Stimulated activated CD8-positive, alpha-beta memory T cell treated with anti-CD3 and anti-CD28 coated beads, Interleukin-12 subunit alpha, Interleukin-12 subunit beta, amount 100 ng/mL, for 1 hour (primary cell): Measurements from ENCODE around the gene IQCH.
"Not testable (repeated sequence)": the region's sequence is repeated elsewhere in the genome, so short reads cannot be mapped to it uniquely, and the experiment has no call there.

ENCODE experiments used
- DNase-seq: peaks from one replicate; pipeline ENCODE4 v3.0.0-alpha.2; 2020; ENCODE audit warnings: low read depth

Gene IQCH

GRCh38 chr15:67397139-67397538 is 142.6 kb downstream of the IQCH start:
- no peak for DNase-seq

DNA sequence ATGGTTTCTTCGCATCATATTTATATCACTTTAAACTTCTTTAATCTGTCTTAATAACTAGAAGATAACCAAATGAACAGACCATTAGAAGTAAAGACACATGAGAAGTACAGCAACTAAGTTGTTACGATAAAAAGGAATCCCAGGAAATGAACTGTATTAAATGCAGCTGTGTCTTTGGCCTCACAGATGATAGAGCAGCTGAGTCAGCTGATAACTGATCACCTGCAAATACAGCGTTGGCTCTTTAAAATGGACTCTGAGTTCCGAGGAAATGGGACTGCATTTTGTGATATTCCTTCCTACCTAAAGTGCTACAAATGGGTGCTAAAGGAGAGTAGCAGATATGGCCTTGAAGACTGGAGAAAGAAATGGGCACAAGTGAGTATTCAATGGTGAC is 145.3 kb downstream of the IQCH start:
- DNase-seq, result no peak

DNA sequence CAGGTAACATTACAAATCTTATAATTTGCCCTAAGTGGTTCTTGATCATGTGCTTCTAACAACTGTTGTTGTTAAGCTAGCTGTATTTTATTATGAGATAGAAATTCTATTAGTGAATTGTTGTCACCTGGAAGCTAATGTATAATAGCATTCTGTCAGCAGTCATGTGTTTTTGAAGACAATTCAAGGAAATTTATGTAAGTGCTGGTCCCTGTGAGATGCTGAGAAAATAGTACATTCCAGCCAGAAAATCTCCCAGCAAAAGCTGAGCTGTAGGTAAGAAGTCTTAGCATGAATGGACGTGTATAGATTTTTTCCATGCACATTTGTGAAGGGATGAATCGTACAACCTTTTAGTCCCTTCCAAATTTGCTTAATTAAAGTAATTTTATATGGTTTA is 146.3 kb downstream of the IQCH start:
- DNase-seq, result no peak

GRCh38 chr15:67401336-67401735 is 146.8 kb downstream of the IQCH start:
- DNase-seq, result no peak

DNA sequence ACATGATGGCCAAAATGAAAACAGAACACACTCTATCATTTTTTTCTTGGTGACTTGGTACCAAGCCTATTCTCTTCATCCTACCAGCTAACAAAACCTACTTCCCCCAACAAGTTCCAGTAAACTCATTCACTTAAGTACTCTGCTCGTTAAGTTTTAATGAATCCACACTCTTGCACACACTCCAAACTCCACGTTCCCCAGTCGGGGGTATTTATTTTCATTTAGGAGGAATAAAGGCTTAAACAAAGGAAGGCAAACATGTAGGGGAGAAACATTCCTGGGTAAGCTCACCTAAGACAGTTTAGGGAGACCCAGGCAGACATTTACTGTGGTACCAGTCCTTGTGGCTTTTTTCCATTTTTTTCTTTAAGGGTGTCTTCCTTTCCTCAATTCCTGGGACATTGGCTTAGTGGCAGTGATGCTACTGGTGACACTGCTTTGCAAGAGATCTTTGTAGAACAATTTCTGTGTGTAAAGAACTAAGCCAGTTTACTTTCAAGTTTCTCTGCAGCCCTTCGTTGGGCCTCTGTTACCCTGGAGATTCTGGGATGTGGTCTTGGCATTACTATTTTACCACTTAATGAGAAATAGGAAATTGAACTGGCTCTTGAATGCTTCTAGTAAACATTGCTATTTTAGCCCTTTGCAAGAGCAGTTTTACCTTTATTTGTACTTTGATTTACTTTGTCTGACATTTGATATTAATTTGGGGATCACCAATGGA is 149.0 kb downstream of the IQCH start:
- DNase-seq, result no peak

DNA sequence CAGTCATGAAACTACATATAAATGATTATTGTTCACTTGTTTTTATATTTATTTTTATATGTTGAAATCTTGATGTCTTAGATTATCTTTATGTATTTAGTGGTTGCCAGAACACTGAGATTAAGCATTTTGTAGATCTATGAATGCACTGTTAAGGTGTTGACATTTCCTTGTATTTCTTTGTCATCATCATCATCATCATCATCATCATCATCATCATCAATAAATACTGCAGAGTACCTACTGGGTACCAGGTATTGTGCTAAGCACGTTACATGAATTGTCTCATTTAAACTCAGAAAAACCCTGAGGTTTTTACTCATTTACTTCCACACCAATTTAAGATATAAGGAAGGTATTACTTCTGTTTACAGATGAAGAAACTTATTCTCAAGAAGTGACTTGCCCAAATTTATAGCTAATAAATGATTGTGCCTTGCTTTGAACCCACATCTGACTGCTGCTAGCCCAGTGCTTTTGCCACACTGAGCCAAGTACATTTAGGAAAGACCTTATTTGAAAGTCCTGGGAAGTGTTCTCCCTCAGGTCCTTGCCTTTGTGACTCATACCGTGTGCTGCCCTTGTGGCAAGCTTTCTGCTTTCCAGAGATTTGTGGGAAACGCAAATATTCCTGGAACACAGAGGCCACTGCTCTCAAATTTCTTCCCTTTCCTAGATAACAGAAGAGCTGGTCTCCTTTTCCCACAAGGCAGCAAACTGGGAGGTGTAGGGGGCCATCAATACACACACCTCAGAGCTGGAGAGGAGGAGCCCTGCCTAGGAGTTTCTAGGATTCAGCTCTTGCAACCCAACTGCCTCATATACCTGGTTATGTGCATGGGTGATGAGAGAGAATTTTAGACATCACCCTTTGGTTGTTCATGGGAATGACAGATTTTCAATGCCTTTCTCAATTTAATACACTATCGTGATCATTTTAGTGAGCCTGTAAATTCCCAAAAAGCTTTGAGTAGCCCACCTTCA is 150.9 kb downstream of the IQCH start:
- no peak for DNase-seq

- no peak for DNase-seq
Observed at GRCh38 chr15:67406257-67406861, 151.8 kb downstream of the IQCH start.

- DNase-seq, result no peak
Observed at GRCh38 chr15:67407786-67408185, 153.2 kb downstream of the IQCH start.

DNA sequence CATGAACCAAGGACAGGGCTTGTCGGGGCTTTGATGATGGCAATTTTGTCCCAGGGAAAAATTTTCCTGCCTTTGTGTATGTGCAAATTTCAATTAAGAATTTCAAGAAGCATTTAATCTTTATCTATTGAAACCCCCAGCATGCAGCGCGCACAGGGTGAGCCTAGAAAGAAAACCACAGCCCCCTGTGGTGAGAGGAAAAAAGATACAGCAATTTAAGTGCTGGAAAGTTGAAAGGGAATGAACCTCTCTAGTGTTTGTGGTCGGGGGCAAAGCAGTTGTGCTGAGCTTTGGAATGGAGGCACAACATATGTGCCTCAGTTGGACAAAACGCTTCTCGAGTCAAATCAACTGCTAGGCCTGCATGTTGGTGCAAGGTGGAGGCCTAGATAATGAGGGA is 154.6 kb downstream of the IQCH start:
- DNase-seq, result no peak

GRCh38 chr15:67411486-67411885 is 156.9 kb downstream of the IQCH start:
- DNase-seq, result no peak

DNA sequence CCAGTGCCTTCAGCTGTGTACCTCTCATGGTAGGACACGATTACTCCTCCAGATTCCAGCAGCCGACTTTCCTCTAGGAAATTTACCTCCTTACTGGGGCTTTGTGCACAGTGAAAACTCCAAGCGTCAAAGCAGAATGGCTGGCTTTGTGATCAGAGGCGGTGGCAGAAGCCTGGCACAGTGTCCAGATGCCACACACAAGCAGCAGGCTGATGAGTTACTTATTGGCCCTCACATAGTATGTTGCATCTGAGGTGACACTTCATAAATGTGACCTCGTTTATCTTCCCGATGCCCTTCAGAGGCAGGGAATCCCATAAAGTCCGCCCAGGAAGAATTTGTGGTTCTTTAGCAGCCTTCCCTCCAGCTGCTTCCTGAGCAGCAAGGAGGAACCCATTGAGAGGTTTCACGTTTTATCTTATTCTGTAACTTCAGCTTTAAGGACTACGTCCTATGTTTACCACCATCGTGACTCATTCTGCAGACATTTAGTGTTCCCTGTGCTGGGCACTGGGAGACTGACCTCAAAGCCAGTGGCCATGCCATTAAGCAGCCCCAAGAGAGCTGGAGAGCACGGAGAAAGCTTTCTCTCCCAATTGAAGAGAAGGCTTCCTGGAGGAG is 159.3 kb downstream of the IQCH start:
- DNase-seq, result no peak

DNA sequence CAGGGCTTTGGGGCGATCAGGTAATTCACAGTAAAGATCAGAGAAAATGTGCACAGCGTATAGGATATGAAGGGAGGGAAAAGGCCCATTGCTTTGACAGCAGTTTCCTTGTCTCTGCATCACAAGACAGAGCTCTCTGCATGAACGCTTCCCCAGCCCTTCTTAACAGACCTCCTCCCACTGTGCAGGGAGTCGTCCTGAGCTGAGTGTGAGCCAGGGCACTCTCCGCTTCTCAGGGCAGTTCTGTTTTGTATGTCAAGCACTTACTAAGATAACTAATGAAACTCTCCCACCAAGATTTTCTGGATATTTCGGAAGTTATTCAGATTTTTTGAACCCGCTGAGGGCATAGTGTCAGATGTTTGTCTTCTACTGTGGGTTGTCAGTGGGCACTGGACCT is 160.6 kb downstream of the IQCH start:
- no peak for DNase-seq

- DNase-seq, result no peak
Observed at GRCh38 chr15:67416891-67417290, 162.3 kb downstream of the IQCH start.

- no peak for DNase-seq
Observed at GRCh38 chr15:67419705-67420104, 165.1 kb downstream of the IQCH start.

- no peak for DNase-seq
Observed at GRCh38 chr15:67420137-67420536, 165.6 kb downstream of the IQCH start.

DNA sequence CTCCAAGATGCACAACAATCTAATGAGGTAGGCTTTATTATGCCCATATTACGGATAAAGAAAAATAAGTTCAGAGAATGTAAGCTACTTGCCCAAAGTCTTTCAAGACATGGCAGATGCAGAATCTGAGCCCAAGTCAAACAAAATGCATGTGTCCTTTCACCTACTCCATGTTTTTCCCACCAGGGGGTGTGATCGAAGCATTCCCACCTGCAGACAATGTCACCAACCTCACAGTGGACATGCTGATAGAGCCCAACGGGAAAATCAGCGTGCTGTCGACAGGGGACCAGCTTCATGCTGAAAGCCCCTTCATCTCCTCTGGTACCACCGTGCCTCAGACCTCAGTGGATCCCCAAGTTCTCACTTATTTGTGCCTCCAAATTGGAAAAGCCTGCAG is 166.5 kb downstream of the IQCH start:
- no peak for DNase-seq

DNA sequence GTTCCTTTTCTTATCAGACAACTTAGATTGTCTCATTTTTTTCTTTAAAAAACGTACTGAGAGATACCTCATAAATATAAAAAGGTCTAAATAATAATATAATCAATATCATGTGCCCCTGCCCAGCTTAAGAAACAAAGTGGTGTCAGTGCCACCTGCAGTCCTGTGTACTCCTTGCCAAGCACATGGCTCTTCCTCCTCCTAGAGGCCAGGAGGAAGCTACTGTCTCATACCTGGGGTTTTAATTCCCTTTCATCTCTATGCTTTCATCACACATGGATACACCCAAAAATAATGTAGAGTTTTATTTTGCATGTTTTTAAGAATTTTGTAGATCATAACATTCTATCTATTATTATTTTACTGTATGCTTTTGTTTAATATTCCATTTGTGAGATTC is 167.7 kb downstream of the IQCH start:
- no peak for DNase-seq

DNA sequence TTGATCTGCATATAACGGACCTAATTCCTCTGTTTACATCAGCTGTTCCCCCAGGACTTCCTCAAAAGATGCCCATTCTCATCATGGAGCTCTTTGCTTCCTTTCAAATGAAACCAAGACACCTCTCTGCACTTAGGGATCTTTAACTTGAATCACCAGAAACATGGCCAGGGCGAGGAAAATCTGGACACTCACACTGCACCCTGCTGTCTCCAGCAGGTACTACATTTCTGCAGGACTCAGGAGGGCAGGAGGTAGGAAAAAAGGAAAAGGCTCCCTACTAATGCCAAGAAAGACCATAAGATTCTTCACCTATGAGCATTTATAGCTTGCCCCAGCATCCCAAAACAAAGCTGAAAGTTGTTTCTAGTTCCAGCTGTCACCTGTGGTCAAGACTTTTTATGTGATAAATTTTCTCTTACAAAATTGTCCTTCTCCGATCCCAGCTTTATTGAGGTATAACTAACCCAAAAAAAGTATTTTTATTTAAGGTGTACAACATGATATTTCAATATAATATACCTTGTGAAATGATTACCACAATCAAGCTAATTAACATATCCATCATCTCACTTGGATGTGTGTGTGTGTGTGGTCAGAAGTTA is 179.0 kb downstream of the IQCH start:
- no peak for DNase-seq

- not testable (repeated sequence) for DNase-seq
Observed at GRCh38 chr15:67436351-67437250, 182.0 kb downstream of the IQCH start.

DNA sequence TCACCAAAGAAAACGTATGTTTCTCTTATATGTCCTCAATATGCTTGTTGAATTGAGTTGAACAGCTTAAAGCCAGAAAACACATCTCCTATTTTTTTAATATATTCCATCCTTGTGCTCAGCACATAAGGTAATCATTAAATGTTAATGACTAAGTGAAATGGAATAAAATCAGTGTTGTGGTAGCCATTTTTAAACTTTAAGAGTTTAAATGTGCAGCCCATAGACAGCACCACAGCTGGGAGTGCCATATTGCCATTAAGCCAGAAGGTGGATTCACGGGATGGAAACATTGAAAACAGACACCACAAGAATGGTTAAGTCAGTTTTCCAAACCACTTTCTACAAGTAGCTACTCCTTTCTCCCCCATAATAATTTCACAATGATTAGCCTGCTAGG is 189.5 kb downstream of the IQCH start:
- DNase-seq, result no peak

- DNase-seq, result no peak
Observed at GRCh38 chr15:67446449-67446848, 191.9 kb downstream of the IQCH start.
